Measurements from ENCODE around the gene RGS3.

- TF ChIP-seq RARB (CRISPR knock-in tag; IDR thresholded peaks at IDR 0.05) (no peak), ISL1 (CRISPR knock-in tag; IDR thresholded peaks at IDR 0.05) (no peak), SNAI2 (CRISPR knock-in tag; IDR thresholded peaks at IDR 0.05) (no peak), BACH2 (CRISPR knock-in tag; IDR thresholded peaks at IDR 0.05; ENCODE audit: borderline replicate concordance) (no peak), ZC3H10 (CRISPR knock-in tag; IDR thresholded peaks at IDR 0.05) (no peak), ARNTL (CRISPR knock-in tag; IDR thresholded peaks at IDR 0.05; ENCODE audit: borderline replicate concordance, low read depth) (no peak)
- TF ChIP-seq, protein P1, sequence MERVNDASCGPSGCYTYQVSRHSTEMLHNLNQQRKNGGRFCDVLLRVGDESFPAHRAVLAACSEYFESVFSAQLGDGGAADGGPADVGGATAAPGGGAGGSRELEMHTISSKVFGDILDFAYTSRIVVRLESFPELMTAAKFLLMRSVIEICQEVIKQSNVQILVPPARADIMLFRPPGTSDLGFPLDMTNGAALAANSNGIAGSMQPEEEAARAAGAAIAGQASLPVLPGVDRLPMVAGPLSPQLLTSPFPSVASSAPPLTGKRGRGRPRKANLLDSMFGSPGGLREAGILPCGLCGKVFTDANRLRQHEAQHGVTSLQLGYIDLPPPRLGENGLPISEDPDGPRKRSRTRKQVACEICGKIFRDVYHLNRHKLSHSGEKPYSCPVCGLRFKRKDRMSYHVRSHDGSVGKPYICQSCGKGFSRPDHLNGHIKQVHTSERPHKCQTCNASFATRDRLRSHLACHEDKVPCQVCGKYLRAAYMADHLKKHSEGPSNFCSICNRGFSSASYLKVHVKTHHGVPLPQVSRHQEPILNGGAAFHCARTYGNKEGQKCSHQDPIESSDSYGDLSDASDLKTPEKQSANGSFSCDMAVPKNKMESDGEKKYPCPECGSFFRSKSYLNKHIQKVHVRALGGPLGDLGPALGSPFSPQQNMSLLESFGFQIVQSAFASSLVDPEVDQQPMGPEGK (CRISPR knock-in tag; IDR thresholded peaks at IDR 0.05; ENCODE audit: borderline replicate concordance), result no peak
Observed at GRCh38 chr9:113543296-113543981, 79.9 kb downstream of the RGS3 start.
